ENCODE data around the gene TNNT3.

The TNNT3 gene

DNA sequence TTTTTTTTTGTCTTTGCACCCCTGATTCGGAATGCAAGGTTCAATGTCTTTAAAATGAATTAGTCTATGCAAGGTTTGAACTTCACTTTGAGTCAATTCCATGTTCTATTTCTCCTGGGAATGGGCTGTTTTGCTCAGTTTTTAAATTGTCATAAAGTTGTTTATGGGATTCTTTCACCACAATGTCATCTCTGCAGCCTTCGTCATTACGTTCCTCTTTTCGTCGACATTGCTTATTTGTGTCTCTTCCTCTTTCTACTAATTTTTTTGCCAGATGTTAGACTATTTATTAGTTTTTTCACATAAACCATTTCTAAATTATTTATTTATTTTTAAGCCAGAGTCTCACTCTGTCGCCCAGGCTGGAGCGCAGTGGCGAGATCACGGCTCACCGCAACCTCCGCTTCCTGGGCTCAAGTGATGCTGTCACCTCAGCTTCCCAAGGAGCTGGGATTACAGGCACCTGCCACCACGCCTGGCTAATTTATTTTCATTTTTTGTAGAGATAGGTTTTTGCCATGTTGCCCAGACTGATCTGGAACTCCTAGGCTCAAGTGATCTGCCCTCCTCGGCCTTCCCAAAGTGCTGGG is 7.1 kb upstream of the TNNT3 start:
- H3K9ac ChIP-seq (ENCODE audit: low read depth, low read length): no peak overlapping the region
- peaks cover 11% of the 10 kb centered on the region for H3K4me1 ChIP-seq (ENCODE audit: control insufficient read depth, insufficient read depth, low read length)
- H3K4me2 ChIP-seq (ENCODE audit: low read length): no peak overlapping the region
- no peak overlapping the region for H3K4me3 ChIP-seq (ENCODE audit: low read length)
- H3K9me3 ChIP-seq (replicated peaks; ENCODE audit: low read length): no peaks in the 10 kb centered on the region
- H3K27me3 ChIP-seq (ENCODE audit: control insufficient read depth, insufficient read depth, low read length): peaks cover 19% of the 10 kb centered on the region
- no peaks in the 10 kb centered on the region for H3K36me3 ChIP-seq (ENCODE audit: insufficient read depth, low read length)

DNA sequence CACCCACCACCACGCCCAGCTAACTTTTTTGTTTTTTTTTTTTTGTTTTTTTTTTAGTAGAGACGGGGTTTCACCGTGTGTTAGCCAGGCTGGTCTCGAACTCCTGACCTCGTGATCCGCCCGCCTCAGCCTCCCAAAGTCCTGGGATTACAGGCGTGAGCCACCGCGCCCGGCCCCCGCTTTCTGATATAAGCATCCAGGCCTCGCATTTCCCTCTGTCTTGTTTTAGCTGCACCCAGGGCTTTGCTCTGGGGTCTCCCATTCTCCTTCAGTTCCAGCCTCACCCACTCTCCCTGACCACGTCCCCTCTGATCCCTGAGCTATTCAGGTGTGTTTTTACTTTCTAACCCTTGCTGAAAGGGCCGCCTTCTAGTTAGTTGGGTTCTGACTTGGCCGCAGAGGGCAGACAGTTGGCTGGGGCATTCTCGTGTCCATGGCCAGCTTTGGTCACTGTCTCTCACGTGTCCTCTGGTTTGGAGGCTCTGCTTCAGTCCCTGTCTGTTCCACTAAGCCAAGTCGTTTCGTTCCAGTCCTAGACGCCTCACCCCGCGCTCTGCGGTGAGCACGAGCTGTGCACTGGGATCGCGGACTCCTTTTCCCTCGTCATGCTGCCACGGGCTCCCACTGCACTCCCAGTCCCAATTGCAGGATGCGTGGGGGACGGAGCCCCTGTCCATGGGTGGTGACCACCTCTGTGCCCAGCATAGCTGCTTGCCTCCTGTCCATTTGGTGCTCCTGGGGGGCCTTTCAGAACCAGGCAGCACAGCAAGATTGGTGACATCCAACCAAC is 6.0 kb upstream of the TNNT3 start:
- no peak overlapping the region for H3K4me2 ChIP-seq (ENCODE audit: low read length)
- peaks cover 17% of the 10 kb centered on the region for H3K4me1 ChIP-seq (ENCODE audit: control insufficient read depth, insufficient read depth, low read length)
- no peaks in the 10 kb centered on the region for H3K36me3 ChIP-seq (ENCODE audit: insufficient read depth, low read length)
- H3K4me3 ChIP-seq (ENCODE audit: low read length): no peak overlapping the region
- H3K27me3 ChIP-seq (ENCODE audit: control insufficient read depth, insufficient read depth, low read length): peaks cover 12% of the 10 kb centered on the region
- no peaks in the 10 kb centered on the region for H3K9me3 ChIP-seq (replicated peaks; ENCODE audit: low read length)
- no peak overlapping the region for H3K9ac ChIP-seq (ENCODE audit: low read depth, low read length)

DNA sequence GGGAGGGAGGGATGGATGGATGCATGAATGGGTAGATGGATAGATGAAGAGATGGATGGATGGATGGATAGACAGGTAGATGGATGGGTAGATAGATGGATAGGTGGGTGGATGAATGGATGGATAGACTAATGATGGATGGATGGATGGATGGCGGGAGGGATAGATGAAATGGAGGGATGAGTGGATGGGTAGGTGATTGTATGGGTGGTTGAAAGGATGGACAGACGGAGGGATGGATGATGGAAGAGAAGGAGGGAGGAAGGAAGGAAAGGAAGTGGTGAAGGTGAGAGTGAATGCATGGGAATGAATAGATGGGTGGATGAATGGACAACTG is 3.7 kb upstream of the TNNT3 start:
- H3K9ac ChIP-seq (ENCODE audit: low read depth, low read length): no peak overlapping the region

DNA sequence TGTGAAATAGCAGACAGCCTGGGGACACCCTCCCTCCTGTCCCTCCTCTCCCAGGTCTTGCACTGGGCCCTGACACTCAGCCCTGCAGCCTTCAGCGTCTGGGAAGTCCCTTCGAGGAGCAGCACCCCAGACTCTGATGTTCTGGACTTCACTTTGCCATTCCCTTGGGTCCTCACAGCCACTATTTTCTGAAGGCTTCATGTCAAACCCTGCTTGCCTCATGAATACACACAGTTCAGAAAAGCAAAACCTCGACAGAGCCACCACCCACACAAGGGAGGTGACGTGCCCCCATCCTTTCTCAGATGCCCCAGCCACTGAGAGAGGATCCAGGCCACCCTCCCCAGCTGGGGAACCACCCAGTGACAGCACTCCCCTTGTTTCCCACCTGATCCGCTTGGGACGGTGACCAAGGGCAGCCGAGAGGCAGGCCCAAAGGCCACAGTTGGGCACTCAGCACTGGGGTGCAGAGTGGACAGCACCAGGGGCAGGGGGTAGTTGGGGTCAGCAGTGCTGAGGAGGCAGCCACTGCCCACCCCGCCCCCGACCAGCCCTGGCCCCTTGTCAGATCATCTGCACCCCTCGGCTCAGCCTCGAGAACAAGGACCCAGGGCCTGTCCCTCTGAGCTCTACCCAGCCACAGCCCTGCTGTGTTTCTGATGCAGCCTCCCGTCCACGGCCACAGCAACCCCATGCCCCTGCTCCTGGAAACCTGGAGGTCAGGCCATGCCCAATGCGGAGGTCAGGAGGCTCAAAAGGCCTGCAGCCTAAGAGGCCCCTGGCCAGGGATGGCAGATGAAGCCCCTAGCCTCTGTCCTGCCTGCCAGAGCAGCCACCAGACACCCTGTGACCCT is 3.1 kb upstream of the TNNT3 start:
- H3K27me3 ChIP-seq (ENCODE audit: control insufficient read depth, insufficient read depth, low read length): peaks cover 8% of the 10 kb centered on the region
- no peaks in the 10 kb centered on the region for H3K9me3 ChIP-seq (replicated peaks; ENCODE audit: low read length)
- H3K9ac ChIP-seq (ENCODE audit: low read depth, low read length): no peak overlapping the region
- peaks cover 22% of the 10 kb centered on the region for H3K4me1 ChIP-seq (ENCODE audit: control insufficient read depth, insufficient read depth, low read length)
- H3K4me3 ChIP-seq (ENCODE audit: low read length): no peak overlapping the region
- no peak overlapping the region for H3K4me2 ChIP-seq (ENCODE audit: low read length)
- H3K36me3 ChIP-seq (ENCODE audit: insufficient read depth, low read length): no peaks in the 10 kb centered on the region

More for the DNA sequence above, 3.7 kb upstream of the TNNT3 start:
- Histone ChIP-seq H3K9me3 (replicated peaks; ENCODE audit: low read length) (no peaks in the 10 kb centered on the region), H3K4me3 (ENCODE audit: low read length) (no peak overlapping the region), H3K27me3 (ENCODE audit: control insufficient read depth, insufficient read depth, low read length) (peaks cover 8% of the 10 kb centered on the region), H3K4me1 (ENCODE audit: control insufficient read depth, insufficient read depth, low read length) (peaks cover 17% of the 10 kb centered on the region), H3K36me3 (ENCODE audit: insufficient read depth, low read length) (no peaks in the 10 kb centered on the region), H3K4me2 (ENCODE audit: low read length) (no peak overlapping the region)

DNA sequence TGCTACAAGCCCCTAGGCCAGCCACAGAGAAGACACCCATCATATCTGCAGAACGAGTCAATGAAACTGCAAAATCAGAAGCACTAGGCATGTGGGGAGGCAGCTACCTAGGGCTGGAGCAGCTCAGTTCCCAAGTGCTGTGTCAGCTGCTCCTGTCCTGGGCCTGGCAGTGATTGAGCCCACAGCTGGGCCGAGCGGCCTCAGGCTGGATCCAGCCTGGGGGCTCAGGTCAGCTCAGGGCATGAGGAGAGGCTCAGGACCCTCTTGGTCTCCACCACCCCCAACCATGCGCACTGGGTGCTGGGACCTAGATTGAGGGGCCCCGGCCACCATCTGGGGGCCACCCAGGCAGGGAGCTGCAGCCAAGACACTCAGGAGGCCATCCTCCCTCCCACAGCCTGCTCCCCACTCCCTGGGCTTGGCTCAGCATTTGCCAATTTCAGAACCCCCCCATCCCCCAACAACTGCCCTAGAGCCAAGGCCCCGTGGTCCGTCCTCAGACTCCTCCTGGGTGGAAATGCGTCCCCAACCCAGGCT is 2.4 kb upstream of the TNNT3 start:
- Histone ChIP-seq H3K4me1 (ENCODE audit: control insufficient read depth, insufficient read depth, low read length) (peaks cover 28% of the 10 kb centered on the region), H3K27me3 (ENCODE audit: control insufficient read depth, insufficient read depth, low read length) (peaks cover 8% of the 10 kb centered on the region), H3K4me3 (ENCODE audit: low read length) (no peak overlapping the region), H3K9me3 (replicated peaks; ENCODE audit: low read length) (no peaks in the 10 kb centered on the region), H3K4me2 (ENCODE audit: low read length) (no peak overlapping the region), H3K9ac (ENCODE audit: low read depth, low read length) (no peak overlapping the region), H3K36me3 (ENCODE audit: insufficient read depth, low read length) (no peaks in the 10 kb centered on the region)

DNA sequence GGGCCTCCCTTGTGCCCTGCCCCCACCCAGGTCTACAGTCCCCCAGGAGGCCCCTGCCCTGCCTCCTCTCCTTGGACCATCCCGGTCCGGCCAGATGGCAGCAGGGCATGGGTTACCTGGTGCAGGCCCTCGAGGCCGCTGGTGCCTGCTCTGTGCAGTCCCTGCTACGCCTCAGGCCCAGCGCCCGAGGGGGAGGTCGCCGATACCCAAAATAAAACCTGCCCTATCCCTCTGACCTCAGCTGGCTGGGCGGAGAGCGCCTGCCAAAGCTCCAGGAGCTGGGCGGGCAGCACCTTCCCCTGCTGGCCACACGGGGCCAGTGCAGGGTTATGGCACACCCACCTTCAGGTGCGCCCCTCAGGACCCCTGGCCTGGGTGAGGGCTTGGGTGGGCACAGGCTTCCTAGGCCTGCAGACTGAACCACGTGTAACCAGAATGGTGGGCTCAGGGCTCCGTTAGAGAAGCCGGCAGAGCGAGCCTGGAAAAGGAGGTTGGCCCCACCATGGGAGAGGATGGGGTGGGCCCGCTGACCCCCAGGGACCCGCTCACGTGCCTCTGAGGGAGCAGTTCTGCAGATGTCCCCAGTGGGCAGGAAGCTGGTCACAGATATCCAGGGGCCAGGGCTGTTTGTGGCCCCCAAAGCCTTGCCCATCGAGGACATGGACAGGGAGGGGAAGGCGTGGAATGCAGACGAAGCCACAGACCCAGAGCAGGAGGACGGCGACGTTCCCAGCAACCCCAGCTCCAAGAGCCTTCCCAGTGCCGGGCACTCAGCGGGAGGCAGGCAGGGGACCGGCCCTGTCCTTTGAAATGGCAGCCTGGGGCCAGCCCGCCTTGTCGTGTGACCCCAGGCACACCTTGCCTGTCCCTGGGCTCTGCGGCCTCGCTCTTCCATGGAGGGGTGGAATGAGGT is 1.7 kb upstream of the TNNT3 start:
- H3K9ac ChIP-seq (ENCODE audit: low read depth, low read length): no peak overlapping the region
- no peak overlapping the region for H3K4me2 ChIP-seq (ENCODE audit: low read length)
- H3K9me3 ChIP-seq (replicated peaks; ENCODE audit: low read length): no peaks in the 10 kb centered on the region
- H3K27me3 ChIP-seq (ENCODE audit: control insufficient read depth, insufficient read depth, low read length): peaks cover 8% of the 10 kb centered on the region
- H3K4me3 ChIP-seq (ENCODE audit: low read length): no peak overlapping the region
- no peaks in the 10 kb centered on the region for H3K36me3 ChIP-seq (ENCODE audit: insufficient read depth, low read length)
- peaks cover 28% of the 10 kb centered on the region for H3K4me1 ChIP-seq (ENCODE audit: control insufficient read depth, insufficient read depth, low read length)

DNA sequence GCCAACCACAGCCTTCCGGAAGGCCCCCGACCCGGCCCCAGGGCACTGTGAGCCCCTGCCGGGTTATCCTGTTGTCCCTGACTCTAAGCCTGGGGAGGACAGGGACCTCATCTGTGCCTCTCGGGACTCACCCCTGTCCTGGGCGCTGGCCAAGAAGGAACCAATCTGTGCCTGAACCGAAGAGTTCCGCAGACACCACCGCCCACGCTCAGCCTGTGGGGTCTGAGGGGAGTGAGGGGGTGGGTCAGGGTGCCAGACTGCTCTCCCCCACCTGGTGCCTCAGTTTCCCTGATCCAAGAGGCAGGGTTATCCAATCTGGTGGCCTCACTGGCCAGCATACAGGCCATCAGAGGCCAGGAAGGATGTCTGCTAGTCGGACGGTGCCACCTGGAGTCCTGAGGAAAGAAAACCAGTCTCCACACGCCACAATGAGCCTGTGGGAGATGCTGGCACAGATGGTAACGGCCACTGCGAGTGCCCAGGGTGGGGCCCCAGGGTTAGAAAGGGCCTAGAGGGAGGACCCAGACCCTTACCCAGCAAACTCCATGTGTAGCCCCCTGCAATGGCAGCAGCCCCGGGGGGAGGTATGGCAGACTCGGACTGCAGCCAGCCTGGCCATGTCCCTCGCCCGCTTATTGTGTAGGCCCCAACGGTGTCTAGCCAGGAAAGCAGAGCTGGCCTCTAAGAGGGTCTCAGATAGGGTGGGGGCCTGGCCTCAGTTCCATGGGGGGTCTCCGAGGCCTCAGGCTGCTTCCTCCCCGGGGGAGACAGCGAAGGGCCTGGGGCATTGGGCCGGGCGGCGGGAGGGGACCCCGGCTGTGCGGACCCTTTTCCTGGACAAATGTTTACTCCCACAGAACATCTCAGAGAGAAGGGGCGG is 827 bp upstream of the TNNT3 start:
- no peak overlapping the region for H3K4me3 ChIP-seq (ENCODE audit: low read length)
- no peak overlapping the region for H3K4me2 ChIP-seq (ENCODE audit: low read length)
- H3K9ac ChIP-seq (ENCODE audit: low read depth, low read length): no peak overlapping the region
- H3K4me1 ChIP-seq (ENCODE audit: control insufficient read depth, insufficient read depth, low read length): peaks cover 28% of the 10 kb centered on the region
- H3K36me3 ChIP-seq (ENCODE audit: insufficient read depth, low read length): no peaks in the 10 kb centered on the region
- peaks cover 4% of the 10 kb centered on the region for H3K27me3 ChIP-seq (ENCODE audit: control insufficient read depth, insufficient read depth, low read length)
- no peaks in the 10 kb centered on the region for H3K9me3 ChIP-seq (replicated peaks; ENCODE audit: low read length)

DNA sequence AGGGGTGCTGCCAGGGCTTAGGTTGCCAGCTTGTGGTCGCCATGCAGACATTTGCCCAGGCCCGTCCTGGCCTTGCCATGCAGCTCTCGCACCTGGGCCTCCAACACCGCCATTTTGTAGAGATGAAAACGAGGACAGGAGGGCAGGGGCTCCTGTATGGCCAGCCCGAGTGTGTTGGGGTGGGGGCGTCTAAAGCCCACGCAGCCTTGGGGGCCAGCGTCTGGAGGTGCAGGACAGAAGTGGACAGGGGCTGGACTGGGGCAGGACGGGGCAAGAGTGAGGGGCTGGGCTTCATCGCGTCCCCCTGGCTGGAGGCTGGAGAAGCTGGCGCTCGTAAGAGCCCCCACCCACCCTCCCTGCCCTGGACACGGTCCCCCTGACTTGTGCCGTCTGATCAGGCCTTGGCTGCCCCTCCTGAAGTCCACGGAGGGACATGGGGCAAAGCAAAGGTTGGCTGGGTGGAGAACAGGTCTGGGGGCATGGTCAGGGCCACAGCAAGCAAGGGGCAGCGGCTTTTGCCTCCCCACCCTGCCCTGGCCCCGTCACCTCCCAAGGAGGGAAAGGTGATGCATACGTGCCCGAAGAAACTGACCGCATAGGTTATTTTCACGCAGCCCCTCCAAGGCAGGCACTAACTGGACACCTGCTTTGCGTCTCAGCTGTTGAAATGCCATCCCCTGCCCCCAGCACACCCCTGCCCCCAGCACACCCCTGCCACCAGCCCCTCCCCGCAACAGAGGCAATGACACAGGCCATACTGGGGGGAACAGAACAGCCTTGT is 815 bp downstream of the TNNT3 start:
- H3K4me2 ChIP-seq (ENCODE audit: low read length): no peak overlapping the region
- H3K4me3 ChIP-seq (ENCODE audit: low read length): no peak overlapping the region
- H3K4me1 ChIP-seq (ENCODE audit: control insufficient read depth, insufficient read depth, low read length): peaks cover 28% of the 10 kb centered on the region
- H3K36me3 ChIP-seq (ENCODE audit: insufficient read depth, low read length): no peaks in the 10 kb centered on the region
- H3K9ac ChIP-seq (ENCODE audit: low read depth, low read length): no peak overlapping the region
- H3K9me3 ChIP-seq (replicated peaks; ENCODE audit: low read length): no peaks in the 10 kb centered on the region
- no peaks in the 10 kb centered on the region for H3K27me3 ChIP-seq (ENCODE audit: control insufficient read depth, insufficient read depth, low read length)

DNA sequence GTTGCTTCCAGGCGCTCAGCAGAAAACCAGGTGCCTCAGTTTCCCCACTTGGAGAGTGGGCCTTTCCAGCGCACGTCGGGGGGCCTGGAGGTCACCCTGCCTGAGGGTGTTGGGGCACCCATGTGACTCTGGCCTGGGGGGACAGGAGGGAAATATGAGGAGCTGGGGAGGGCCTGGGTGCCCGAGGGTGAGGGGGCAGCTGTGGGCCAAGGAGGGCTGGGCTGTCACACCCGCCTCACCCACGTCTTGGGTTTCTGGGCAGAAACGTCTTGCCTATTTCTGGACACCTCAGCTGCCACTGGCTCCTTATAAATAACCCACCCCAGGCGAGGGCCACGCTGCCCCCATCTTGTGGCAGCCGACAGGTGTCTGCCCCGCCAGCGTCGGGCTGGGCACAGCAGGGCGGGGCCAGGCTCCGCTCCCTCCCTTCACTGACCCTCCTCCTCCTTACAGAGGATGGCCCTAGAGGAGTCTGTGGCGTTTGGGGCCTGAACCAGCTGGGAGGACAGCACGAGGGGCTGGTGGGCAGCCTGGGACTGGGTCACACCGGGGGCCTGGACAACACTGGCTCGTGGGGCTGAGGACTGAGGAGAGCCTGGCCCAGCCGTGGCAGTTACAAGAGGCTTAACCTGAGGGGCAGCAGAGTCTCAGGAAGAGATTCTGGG is 1.5 kb downstream of the TNNT3 start:
- H3K27me3 ChIP-seq (ENCODE audit: control insufficient read depth, insufficient read depth, low read length): no peaks in the 10 kb centered on the region

More for the DNA sequence above, 1.5 kb downstream of the TNNT3 start:
- Histone ChIP-seq H3K9ac (ENCODE audit: low read depth, low read length) (no peak overlapping the region), H3K4me2 (ENCODE audit: low read length) (no peak overlapping the region), H3K9me3 (replicated peaks; ENCODE audit: low read length) (no peaks in the 10 kb centered on the region), H3K4me1 (ENCODE audit: control insufficient read depth, insufficient read depth, low read length) (peaks cover 26% of the 10 kb centered on the region), H3K4me3 (ENCODE audit: low read length) (no peak overlapping the region), H3K36me3 (ENCODE audit: insufficient read depth, low read length) (no peaks in the 10 kb centered on the region)

All from skeletal muscle satellite cell (primary cell).